ENCODE measurements around the gene ACP2. TPM values are rescaled to one million over a fixed set of nuclear protein-coding genes. Genes with fewer than 3 reads are reported as not detected.
"Not testable (repeated sequence)": the region's sequence is repeated elsewhere in the genome, so short reads cannot be mapped to it uniquely, and the experiment has no call there.

The ACP2 gene
- total RNA-seq, 2 donors from 2014 or later: 8.0 to 12.7 TPM

GRCh38 chr11:47233051-47233450 is 15.6 kb downstream of the ACP2 start:
- ATAC-seq (no peak), DNase-seq (ENCODE audit: low spot score in 2 of 2) (no peak)
- Mint-ChIP-seq H3K36me3 (peaks cover 27 to 36% of the 10 kb centered on the region in 2 donors), H3K27ac (no peak overlapping the region), H3K9me3 (no peaks in the 10 kb centered on the region)

DNA sequence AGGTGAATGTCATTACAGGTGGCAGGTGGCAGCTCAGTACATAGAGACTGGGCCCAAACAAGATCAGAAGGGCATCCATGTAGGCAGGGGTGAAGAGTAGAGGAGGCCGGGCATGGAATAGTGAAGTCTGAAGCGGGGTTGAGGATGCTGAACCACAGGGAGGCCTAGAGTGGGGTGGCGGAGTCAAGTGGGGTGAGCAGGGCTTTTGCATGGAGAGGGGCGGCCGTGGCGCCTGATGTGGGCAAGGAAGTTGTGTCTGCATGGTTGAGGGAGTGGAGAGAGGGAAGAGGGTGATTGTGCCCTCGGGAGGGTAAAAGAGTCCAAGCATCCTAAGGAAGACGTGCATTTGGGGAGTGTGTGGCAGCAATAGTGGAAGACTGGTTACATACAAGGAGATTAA is 19.5 kb downstream of the ACP2 start:
- Mint-ChIP-seq H3K27ac (no peak overlapping the region), H3K9me3 (no peaks in the 10 kb centered on the region), H3K36me3 (peaks cover 16 to 31% of the 10 kb centered on the region in 2 donors)
- DNase-seq (ENCODE audit: low spot score in 2 of 2) (no peak), ATAC-seq (no peak)

DNA sequence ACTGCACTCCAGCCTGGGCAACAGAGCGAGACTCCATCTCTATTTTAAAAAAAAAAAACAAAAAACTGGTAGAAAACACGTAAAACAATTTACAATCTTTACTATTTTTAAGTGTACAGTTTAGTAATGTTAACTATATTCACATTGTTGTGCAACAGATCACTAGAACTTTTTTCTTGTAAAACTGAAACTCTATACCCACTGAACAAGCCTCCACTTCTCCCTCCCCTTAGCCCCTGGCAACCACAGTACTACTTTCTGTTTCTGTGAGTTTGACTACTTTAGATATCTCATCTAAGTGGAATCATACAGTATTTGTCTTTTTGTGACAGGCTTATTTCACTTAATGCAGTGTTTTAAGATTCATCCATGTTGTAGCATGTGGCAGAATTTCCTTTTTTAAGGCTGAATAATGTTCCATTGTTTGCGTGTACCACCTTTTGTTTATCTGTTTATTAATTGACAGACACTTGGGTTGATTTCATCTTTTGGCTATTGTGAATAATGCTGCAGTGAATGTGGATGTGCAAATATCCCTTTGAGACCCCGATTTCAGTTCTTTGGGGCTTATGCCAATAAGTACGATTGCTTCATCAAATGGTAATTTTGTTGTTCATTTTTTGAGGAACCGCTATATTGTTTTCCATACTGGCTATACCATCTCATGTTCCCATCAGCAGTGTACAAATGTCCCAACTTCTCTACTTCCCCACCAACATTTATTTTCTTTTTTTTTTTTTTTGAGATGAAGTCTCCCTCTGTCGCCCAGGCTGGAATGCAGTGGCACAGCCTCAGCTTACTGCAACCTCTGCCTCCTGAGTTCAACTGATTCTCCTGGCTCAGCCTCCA is 22.8 kb downstream of the ACP2 start:
- DNase-seq (ENCODE audit: low spot score in 2 of 2) (no peak), ATAC-seq (peak; percentile 96 to 98)
- H3K27ac Mint-ChIP-seq: peak overlapping the region in 1 of 2 donors; percentile 50
- H3K36me3 Mint-ChIP-seq: peaks cover 16 to 37% of the 10 kb centered on the region in 2 donors
- H3K9me3 Mint-ChIP-seq: no peaks in the 10 kb centered on the region

DNA sequence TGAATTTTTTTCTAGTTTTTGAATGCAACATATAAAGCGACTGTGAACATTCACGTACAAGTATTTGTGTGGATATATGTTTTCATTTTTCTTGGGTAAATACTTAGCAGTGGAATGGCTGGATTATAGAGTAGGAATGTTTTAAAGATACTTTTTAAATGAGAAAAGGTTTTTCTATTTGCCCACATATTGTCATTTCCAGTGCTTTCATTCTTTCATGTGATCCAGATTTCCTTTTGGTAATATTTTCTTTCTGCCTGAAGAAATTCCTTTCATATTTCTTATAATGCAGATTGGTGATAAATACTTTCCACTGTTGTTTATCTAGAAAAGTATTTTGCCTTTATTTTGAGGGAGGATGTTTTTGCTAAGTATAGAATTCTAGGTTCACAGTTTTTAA is 25.9 kb downstream of the ACP2 start:
- H3K36me3 Mint-ChIP-seq: peaks cover 25 to 48% of the 10 kb centered on the region in 2 donors
- DNase-seq (ENCODE audit: low spot score in 2 of 2) (no peak), ATAC-seq (no peak)
- no peaks in the 10 kb centered on the region for H3K9me3 Mint-ChIP-seq
- H3K27ac Mint-ChIP-seq: no peak overlapping the region

DNA sequence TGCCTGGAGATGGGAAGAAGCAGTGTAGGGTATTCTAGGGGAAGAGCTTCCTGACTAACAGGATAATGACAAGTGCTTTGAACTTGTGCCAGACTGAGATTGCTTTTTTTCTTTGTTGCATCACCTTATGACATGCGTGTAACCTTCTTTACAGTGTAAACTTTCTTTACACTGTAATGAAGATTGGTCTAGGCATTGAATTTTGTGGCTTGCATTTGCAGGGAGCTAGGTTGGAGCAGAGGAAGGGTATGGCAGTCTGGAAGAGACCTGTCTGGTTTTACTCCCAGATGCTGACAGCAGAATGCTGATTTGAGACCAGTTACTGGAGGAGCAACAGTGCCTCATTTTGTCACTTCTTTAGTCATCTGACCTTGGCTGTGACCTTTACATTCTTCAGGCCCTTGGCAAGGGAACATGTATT is 28.2 kb downstream of the ACP2 start:
- no peak for DNase-seq (ENCODE audit: low spot score in 2 of 2)
- H3K27ac Mint-ChIP-seq: peak overlapping the region; percentile 38 to 76
- H3K9me3 Mint-ChIP-seq: no peaks in the 10 kb centered on the region
- ATAC-seq: no peak
- H3K36me3 Mint-ChIP-seq: peaks cover 38 to 50% of the 10 kb centered on the region in 2 donors

- Mint-ChIP-seq H3K36me3 (peaks cover 44 to 50% of the 10 kb centered on the region in 2 donors), H3K27ac (peak overlapping the region; percentile 100), H3K9me3 (no peaks in the 10 kb centered on the region)
- DNase-seq (ENCODE audit: low spot score in 2 of 2) (peak; percentile 59 to 86), ATAC-seq (peak; percentile 49 to 61)
These were observed 32.4 kb downstream of the ACP2 start for GRCh38 chr11:47216121-47216798.

- ATAC-seq (no peak), DNase-seq (ENCODE audit: low spot score in 2 of 2) (no peak)
- Mint-ChIP-seq H3K9me3 (no peaks in the 10 kb centered on the region), H3K36me3 (peaks cover 42 to 47% of the 10 kb centered on the region in 2 donors), H3K27ac (peak overlapping the region; percentile 100)
These were observed 33.2 kb downstream of the ACP2 start for GRCh38 chr11:47215366-47215910.

- ATAC-seq (peak; percentile 81 to 82), DNase-seq (ENCODE audit: low spot score in 2 of 2) (peak; percentile 84 to 90)
- peaks cover 34 to 35% of the 10 kb centered on the region in 2 donors for H3K36me3 Mint-ChIP-seq
- H3K9me3 Mint-ChIP-seq: no peaks in the 10 kb centered on the region
- H3K27ac Mint-ChIP-seq: peak overlapping the region; percentile 100
These were observed 34.6 kb downstream of the ACP2 start for GRCh38 chr11:47213950-47214565.

DNA sequence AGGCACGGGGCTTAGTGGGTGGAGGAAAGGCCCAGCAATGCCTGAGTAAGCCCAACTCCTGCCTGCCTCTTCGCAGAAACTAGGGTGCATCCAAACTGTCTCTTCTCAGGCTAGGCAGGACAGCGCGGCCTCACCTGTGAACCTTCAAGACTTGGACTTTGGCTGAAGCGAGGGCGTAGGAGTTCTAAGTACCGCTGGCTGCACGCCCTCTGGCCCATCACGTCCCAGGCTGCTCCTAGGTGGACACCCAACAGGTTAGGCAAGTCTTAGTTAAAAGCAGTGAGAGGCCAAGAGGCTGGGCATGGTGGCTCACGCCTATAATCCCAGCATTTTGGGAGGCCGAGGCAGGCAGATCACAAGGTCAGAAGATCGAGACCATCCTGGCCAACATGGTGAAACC is 35.7 kb downstream of the ACP2 start:
- Mint-ChIP-seq H3K9me3 (no peaks in the 10 kb centered on the region), H3K36me3 (peaks cover 26 to 27% of the 10 kb centered on the region in 2 donors), H3K27ac (peak overlapping the region in 1 of 2 donors; percentile 50)
- ATAC-seq (no peak), DNase-seq (ENCODE audit: low spot score in 2 of 2) (no peak)

GRCh38 chr11:47208628-47209027 is 40.0 kb downstream of the ACP2 start:
- H3K27ac Mint-ChIP-seq: no peak overlapping the region
- ATAC-seq: no peak
- no peaks in the 10 kb centered on the region for H3K36me3 Mint-ChIP-seq
- no peaks in the 10 kb centered on the region for H3K9me3 Mint-ChIP-seq
- DNase-seq (ENCODE audit: low spot score in 2 of 2): no peak

GRCh38 chr11:47208008-47208552 is 40.5 kb downstream of the ACP2 start:
- not testable (repeated sequence) for H3K9me3 Mint-ChIP-seq, H3K36me3 Mint-ChIP-seq
- peak overlapping the region in 1 of 2 donors; percentile 6 for H3K27ac Mint-ChIP-seq

DNA sequence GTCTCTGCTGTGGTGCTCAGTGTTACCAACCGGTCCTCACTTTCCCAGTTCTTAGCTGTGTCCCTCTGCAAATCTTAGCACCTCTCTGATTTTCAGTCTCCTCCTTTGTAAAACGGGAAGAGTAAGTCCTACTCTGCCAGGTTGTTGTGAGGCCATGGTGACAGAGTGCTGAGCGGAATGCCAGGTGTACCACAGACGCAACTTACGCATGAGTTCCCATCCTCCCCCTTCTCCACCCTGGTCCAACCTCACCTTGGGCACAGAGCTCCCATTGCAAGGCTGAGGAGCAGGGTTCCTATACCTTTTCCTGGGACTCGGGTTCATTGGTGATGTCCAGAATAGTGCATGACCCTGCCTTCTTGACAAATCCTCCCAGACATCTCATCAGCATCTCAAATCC is 41.2 kb downstream of the ACP2 start:
- H3K27ac Mint-ChIP-seq: no peak overlapping the region
- no peak for DNase-seq (ENCODE audit: low spot score in 2 of 2)
- H3K36me3 Mint-ChIP-seq: no peaks in the 10 kb centered on the region
- no peaks in the 10 kb centered on the region for H3K9me3 Mint-ChIP-seq
- no peak for ATAC-seq

More at GRCh38 chr11:47208008-47208552, 40.5 kb downstream of the ACP2 start:
- not testable (repeated sequence) for DNase-seq (ENCODE audit: low spot score in 2 of 2); ATAC-seq

DNA sequence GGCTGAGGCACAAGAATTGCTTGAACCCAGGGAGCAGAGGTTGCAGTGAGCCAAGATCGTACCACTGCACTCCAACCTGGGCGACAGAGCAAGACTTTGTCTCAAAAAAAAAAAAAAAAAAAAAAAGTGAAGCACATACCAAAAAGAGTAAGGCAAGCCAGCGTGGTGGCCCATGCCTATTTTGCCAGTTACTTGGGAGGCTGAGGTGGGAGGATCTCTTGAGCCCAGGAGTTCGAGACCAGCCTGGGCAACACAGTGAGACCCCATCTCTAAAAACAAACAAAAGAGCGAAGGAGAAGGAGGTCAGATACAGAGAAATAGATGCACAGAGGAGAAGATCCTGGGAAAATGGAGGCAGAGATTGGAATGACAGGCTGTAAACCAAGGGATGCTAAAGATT is 42.0 kb downstream of the ACP2 start:
- H3K27ac Mint-ChIP-seq; H3K36me3 Mint-ChIP-seq; DNase-seq (ENCODE audit: low spot score in 2 of 2); ATAC-seq; H3K9me3 Mint-ChIP-seq: not testable (repeated sequence)

- Mint-ChIP-seq H3K27ac (no peak overlapping the region), H3K36me3 (no peaks in the 10 kb centered on the region), H3K9me3 (no peaks in the 10 kb centered on the region)
- DNase-seq (ENCODE audit: low spot score in 2 of 2) (no peak), ATAC-seq (no peak)
These were observed 44.0 kb downstream of the ACP2 start for GRCh38 chr11:47204637-47204989.

DNA sequence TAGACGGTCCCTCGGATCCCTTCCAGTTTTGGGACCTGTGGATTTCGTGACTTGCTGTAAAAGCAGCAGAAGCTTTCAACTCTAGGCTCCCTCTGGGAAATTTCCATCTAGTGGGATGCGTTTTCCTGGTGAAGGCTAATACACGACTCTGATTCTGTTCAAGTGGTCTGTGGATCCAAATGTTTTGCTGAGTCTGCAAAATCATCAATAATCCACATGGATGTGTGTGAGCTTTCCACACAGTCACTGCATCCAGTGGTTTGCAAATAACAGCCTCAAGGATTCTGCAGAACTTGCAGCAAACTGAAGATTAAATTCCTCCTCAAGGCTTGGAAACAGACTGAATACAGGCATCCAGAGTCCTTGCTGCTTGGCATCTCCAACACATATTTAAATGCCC is 46.0 kb downstream of the ACP2 start:
- H3K9me3 Mint-ChIP-seq: no peaks in the 10 kb centered on the region
- H3K36me3 Mint-ChIP-seq: no peaks in the 10 kb centered on the region
- no peak overlapping the region for H3K27ac Mint-ChIP-seq
- no peak for DNase-seq (ENCODE audit: low spot score in 2 of 2)
- ATAC-seq: no peak

GRCh38 chr11:47201015-47201414 is 47.6 kb downstream of the ACP2 start:
- no peak for DNase-seq (ENCODE audit: low spot score in 2 of 2)
- no peak overlapping the region for H3K27ac Mint-ChIP-seq
- ATAC-seq: no peak
- no peaks in the 10 kb centered on the region for H3K36me3 Mint-ChIP-seq
- no peaks in the 10 kb centered on the region for H3K9me3 Mint-ChIP-seq

DNA sequence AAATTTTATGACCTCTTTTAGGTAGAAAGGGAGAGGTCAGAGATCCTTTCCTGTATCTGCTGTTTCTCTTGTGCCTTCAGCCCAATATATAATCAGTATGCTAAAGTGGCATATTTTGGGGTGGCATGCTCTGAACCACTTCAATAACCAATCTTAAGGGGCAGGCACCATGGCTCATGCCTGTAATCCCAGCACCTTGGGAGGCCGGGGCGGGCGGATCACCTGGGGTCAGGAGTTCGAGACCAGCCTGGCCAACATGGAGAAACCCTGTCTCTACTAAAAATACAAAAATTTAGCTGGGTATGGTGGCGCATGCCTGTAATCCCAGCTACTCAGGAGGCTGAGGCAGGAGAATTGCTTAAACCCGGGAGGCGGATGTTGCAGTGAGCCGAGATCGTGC is 50.5 kb downstream of the ACP2 start:
- peak overlapping the region in 1 of 2 donors; percentile 56 for H3K27ac Mint-ChIP-seq

More for the DNA sequence above, 50.5 kb downstream of the ACP2 start:
- not testable (repeated sequence) for H3K36me3 Mint-ChIP-seq; ATAC-seq; DNase-seq (ENCODE audit: low spot score in 2 of 2); H3K9me3 Mint-ChIP-seq
